HCT116 (cell line): ENCODE results near the gene UVRAG.

Experiments used
- ATF3 ChIP-seq: IDR thresholded peaks from 2 replicates; pipeline ENCODE4 v1.6.1; 2012
- CEBPB ChIP-seq: IDR thresholded peaks from 2 replicates; pipeline ENCODE4 v1.6.1; 2012; ENCODE audit warnings: low read depth
- EGR1 ChIP-seq: IDR thresholded peaks from 2 replicates; pipeline ENCODE4 v1.6.1; 2012; ENCODE audit warnings: low read depth
- EZH2 ChIP-seq: fragments of 200-600 bp; sonication (generic); IDR thresholded peaks from 2 replicates; pipeline ENCODE4 v1.6.1; 2017; ENCODE audit warnings: antibody characterized with exemption, mixed run types
- EZH2phosphoT487 ChIP-seq: fragments of 200-600 bp; IDR thresholded peaks from 2 replicates; pipeline ENCODE4 v1.6.1; 2018; ENCODE audit warnings: antibody characterized with exemption, borderline replicate concordance
- MAX ChIP-seq: IDR thresholded peaks from 2 replicates; pipeline ENCODE4 v1.6.1; 2012
- POLR2A ChIP-seq: IDR thresholded peaks from 2 replicates; pipeline ENCODE4 v1.7.0; 2011; ENCODE audit warnings: borderline replicate concordance; ENCODE audit not compliant: insufficient read depth, insufficient read length; ENCODE audit errors: extremely low read depth
- POLR2AphosphoS5 ChIP-seq: IDR thresholded peaks from 2 replicates; pipeline ENCODE4 v1.6.1; 2011; ENCODE audit warnings: mild to moderate bottlenecking, low read depth, low read length, moderate library complexity
- SIN3A ChIP-seq: IDR thresholded peaks from 2 replicates; pipeline ENCODE4 v1.6.1; 2012; ENCODE audit warnings: low read depth
- SP1 ChIP-seq: IDR thresholded peaks from 2 replicates; pipeline ENCODE4 v1.6.1; 2012; ENCODE audit warnings: low read depth
- YY1 ChIP-seq: IDR thresholded peaks from 2 replicates; pipeline ENCODE4 v1.6.1; 2011; ENCODE audit warnings: low read length, low read depth, moderate library complexity, mild to moderate bottlenecking; ENCODE audit not compliant: insufficient replicate concordance; ENCODE audit errors: extremely low read depth
- ZFX ChIP-seq: fragments of 450-650 bp; IDR thresholded peaks from 2 replicates; pipeline ENCODE4 v1.6.1; 2017
- ZNF274 ChIP-seq: fragments of 200-500 bp; sonication (Bioruptor generic); IDR thresholded peaks from 2 replicates; pipeline ENCODE4 v1.6.1; 2014; ENCODE audit warnings: mild to moderate bottlenecking, low read depth, low read length, inconsistent platforms
- TF ChIP-seq, protein P1 (sequence below), 3 experiments: fragments of 200-600 bp in 1 of 3; sonication (generic) in 1 of 3; IDR thresholded peaks in 2 of 3; conservative IDR thresholded peaks in 1 of 3; 2 replicates each; pipeline ENCODE4 v1.5.1; 2012 to 2017; ENCODE audit warnings: low read depth in 2 of 3, low read length in 2 of 3, antibody characterized with exemption in 1 of 3, borderline replicate concordance in 1 of 3, control low read depth in 1 of 3, mild to moderate bottlenecking in 1 of 3, mixed read lengths in 1 of 3, mixed run types in 1 of 3, moderate library complexity in 1 of 3; ENCODE audit not compliant: insufficient read depth in 1 of 3

DNA sequence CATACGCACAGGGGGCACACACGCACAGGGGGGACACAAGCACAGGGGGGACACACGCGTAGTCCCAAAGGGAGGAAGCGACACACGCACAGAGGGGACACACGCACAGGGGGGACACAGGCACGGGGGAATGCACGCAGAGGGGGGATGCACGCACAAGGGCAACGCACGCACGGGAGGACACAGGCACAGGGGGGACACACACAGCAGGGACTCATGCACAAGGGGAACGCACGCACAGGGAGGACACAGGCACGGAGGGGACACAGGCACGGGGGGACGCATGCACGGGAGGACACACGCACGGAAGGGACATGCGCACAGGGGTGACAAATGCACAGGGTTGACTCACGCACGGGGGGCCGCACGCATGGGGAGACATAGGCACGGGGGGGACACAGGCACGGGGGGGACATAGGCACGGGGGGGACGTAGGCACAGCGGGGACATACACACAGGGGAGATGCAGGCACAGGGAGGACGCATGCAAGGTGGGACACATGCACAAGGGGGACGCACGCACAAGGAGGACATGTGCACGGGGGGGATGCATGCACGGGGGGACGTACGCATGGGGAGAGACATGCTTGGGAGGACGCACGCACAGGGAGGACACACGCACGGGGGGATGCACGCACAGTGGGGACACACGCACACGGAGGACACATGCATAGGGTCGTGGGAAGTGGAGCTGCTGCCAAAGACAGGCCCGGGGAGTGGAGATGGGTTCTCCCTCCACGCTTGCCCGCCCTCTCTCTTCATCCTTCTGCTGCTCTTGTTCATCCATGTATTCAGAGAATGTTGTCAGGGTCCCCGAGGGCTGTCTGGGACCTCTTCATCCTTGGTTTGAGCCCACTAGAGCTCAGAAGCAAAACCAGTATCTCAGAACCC, 350.1 kb downstream of the UVRAG start:
- TF ChIP-seq ZFX, result no peak
- TF ChIP-seq, protein P1, sequence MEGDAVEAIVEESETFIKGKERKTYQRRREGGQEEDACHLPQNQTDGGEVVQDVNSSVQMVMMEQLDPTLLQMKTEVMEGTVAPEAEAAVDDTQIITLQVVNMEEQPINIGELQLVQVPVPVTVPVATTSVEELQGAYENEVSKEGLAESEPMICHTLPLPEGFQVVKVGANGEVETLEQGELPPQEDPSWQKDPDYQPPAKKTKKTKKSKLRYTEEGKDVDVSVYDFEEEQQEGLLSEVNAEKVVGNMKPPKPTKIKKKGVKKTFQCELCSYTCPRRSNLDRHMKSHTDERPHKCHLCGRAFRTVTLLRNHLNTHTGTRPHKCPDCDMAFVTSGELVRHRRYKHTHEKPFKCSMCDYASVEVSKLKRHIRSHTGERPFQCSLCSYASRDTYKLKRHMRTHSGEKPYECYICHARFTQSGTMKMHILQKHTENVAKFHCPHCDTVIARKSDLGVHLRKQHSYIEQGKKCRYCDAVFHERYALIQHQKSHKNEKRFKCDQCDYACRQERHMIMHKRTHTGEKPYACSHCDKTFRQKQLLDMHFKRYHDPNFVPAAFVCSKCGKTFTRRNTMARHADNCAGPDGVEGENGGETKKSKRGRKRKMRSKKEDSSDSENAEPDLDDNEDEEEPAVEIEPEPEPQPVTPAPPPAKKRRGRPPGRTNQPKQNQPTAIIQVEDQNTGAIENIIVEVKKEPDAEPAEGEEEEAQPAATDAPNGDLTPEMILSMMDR (IDR thresholded peaks at IDR 0.05 in 2 of 3, conservative IDR thresholded peaks at IDR 0.05 in 1 of 3; ENCODE audit: borderline replicate concordance in 1 of 3, insufficient read depth in 1 of 3, low read depth in 2 of 3, low read length in 2 of 3), result no peak
- no peak for TF ChIP-seq EZH2phosphoT487
- no peak for TF ChIP-seq ZNF274
- no peak for TF ChIP-seq POLR2A
- no peak for TF ChIP-seq SIN3A
- no peak for TF ChIP-seq YY1
- no peak for TF ChIP-seq ATF3
- no peak for TF ChIP-seq EZH2
- no peak for TF ChIP-seq POLR2AphosphoS5
- no peak for TF ChIP-seq SP1
- TF ChIP-seq MAX, result no peak
- no peak for TF ChIP-seq CEBPB
- no peak for TF ChIP-seq EGR1
